ENCODE measurements around the gene ITPK1.

The ITPK1 gene

GRCh38 chr14:93032421-93032936, 83.2 kb downstream of the ITPK1 start:
- no peaks in the 10 kb centered on the region for H4K20me1 ChIP-seq (ENCODE audit: insufficient read depth)
- H3K4me3 ChIP-seq (IDR thresholded peaks at IDR 0.05; ENCODE audit: insufficient read depth, low read depth, low read length) = no peak overlapping the region
- no peaks in the 10 kb centered on the region for H3K36me3 ChIP-seq (ENCODE audit: insufficient read depth)
- no peak overlapping the region for H3K4me2 ChIP-seq
- no peak for TF ChIP-seq CTCF (conservative IDR thresholded peaks at IDR 0.05; ENCODE audit: low read depth, low read length)
- no peak overlapping the region for H2AFZ ChIP-seq (ENCODE audit: low read depth)
- no peak overlapping the region for H3K27ac ChIP-seq
- no peaks in the 10 kb centered on the region for H3K79me2 ChIP-seq (ENCODE audit: insufficient read depth, low read depth)
- H3K4me1 ChIP-seq (ENCODE audit: low read depth, poor library complexity, severe bottlenecking) = peaks cover 18% of the 10 kb centered on the region
- H3K27me3 ChIP-seq (ENCODE audit: insufficient read depth, low read depth) = no peaks in the 10 kb centered on the region
- no peak overlapping the region for H3K9ac ChIP-seq

GRCh38 chr14:93031505-93032315, 84.0 kb downstream of the ITPK1 start:
- H3K4me3 ChIP-seq (IDR thresholded peaks at IDR 0.05; ENCODE audit: insufficient read depth, low read depth, low read length) = no peak overlapping the region

DNA sequence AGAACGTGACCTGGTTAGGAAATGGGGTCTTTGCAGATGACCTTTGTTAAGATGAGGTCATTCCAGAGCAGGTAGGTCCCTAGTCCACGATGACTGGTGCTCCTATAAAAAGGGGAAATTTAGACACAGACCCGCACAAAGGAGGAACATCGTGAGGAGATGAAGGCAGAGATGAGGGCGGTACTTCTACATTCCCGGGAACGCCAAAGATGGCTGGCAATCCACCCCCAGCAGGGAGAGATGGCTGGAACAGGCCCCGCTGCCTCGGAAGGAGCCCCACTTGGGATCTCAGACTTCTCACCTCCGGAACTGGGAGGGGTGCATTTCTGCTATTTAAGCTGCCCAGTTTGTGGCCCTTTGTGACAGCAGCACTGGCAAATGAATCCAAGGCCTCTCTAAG, 85.0 kb downstream of the ITPK1 start:
- Histone ChIP-seq H3K4me1 (ENCODE audit: low read depth, poor library complexity, severe bottlenecking) (peaks cover 18% of the 10 kb centered on the region), H3K4me3 (IDR thresholded peaks at IDR 0.05; ENCODE audit: insufficient read depth, low read depth, low read length) (no peak overlapping the region), H3K36me3 (ENCODE audit: insufficient read depth) (no peaks in the 10 kb centered on the region), H3K27me3 (ENCODE audit: insufficient read depth, low read depth) (no peaks in the 10 kb centered on the region), H2AFZ (ENCODE audit: low read depth) (no peak overlapping the region), H3K9ac (no peak overlapping the region), H3K27ac (no peak overlapping the region), H3K4me2 (no peak overlapping the region), H4K20me1 (ENCODE audit: insufficient read depth) (no peaks in the 10 kb centered on the region), H3K79me2 (ENCODE audit: insufficient read depth, low read depth) (no peaks in the 10 kb centered on the region)
- TF ChIP-seq CTCF (conservative IDR thresholded peaks at IDR 0.05; ENCODE audit: low read depth, low read length) = no peak

More at GRCh38 chr14:93031505-93032315, 84.0 kb downstream of the ITPK1 start:
- peaks cover 18% of the 10 kb centered on the region for H3K4me1 ChIP-seq (ENCODE audit: low read depth, poor library complexity, severe bottlenecking)
- no peak overlapping the region for H3K9ac ChIP-seq
- H3K4me2 ChIP-seq = no peak overlapping the region
- no peaks in the 10 kb centered on the region for H3K36me3 ChIP-seq (ENCODE audit: insufficient read depth)
- no peak overlapping the region for H2AFZ ChIP-seq (ENCODE audit: low read depth)
- no peaks in the 10 kb centered on the region for H3K27me3 ChIP-seq (ENCODE audit: insufficient read depth, low read depth)
- H4K20me1 ChIP-seq (ENCODE audit: insufficient read depth) = no peaks in the 10 kb centered on the region
- TF ChIP-seq CTCF (conservative IDR thresholded peaks at IDR 0.05; ENCODE audit: low read depth, low read length) = no peak
- no peaks in the 10 kb centered on the region for H3K79me2 ChIP-seq (ENCODE audit: insufficient read depth, low read depth)
- H3K27ac ChIP-seq = no peak overlapping the region

DNA sequence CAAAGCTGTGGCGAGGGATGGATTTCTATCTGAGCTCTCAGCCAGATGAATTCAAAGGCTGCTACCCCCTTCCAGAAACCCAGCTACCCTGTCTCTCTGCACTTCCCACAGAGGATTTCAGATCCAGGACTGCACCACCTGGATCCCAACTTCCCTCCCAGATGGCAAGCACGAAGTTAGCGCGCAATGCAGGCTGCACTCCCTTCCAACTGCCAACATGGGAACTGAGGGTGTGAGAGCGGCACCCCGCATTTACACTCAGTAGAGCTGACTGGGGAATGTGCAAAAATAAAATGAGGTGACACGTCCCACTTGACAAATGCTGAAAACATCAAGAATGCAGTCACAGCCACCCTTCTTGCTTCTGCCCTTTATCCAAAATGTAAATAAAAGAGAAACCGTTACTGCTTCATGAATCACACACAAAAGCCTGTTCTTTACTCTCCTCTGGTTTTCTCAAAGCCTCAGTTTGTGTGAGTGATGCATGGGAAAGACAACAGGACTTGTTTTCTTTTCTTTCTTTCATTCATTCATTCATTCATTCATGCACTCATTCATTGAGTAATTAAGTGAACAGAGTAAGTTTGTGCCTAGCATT, 85.7 kb downstream of the ITPK1 start:
- Histone ChIP-seq H3K9ac (no peak overlapping the region), H4K20me1 (ENCODE audit: insufficient read depth) (no peaks in the 10 kb centered on the region), H3K27ac (no peak overlapping the region), H3K4me1 (ENCODE audit: low read depth, poor library complexity, severe bottlenecking) (peaks cover 18% of the 10 kb centered on the region), H3K4me2 (no peak overlapping the region), H3K4me3 (IDR thresholded peaks at IDR 0.05; ENCODE audit: insufficient read depth, low read depth, low read length) (no peak overlapping the region), H3K79me2 (ENCODE audit: insufficient read depth, low read depth) (no peaks in the 10 kb centered on the region), H3K36me3 (ENCODE audit: insufficient read depth) (no peaks in the 10 kb centered on the region), H3K27me3 (ENCODE audit: insufficient read depth, low read depth) (no peaks in the 10 kb centered on the region), H2AFZ (ENCODE audit: low read depth) (no peak overlapping the region)
- no peak for TF ChIP-seq CTCF (conservative IDR thresholded peaks at IDR 0.05; ENCODE audit: low read depth, low read length)

Measured in KMS-11 (cell line).